A673 (cell line): ENCODE data around the gene ATP2B2.

ENCODE experiments used
- EZH2 ChIP-seq: fragments of 200-600 bp; sonication (generic); IDR thresholded peaks from 2 replicates; pipeline ENCODE4 v1.6.1; 2017; ENCODE audit warnings: borderline replicate concordance, low read depth, mild to moderate bottlenecking, mixed read lengths, antibody characterized with exemption, low read length; ENCODE audit not compliant: poor library complexity, severe bottlenecking
- TF ChIP-seq, protein P1 (sequence below): fragments of 300-800, 200-600 bp; sonication (generic); conservative IDR thresholded peaks from 2 replicates; pipeline ENCODE4 v1.5.1; 2017; ENCODE audit warnings: low read depth, mild to moderate bottlenecking, antibody characterized with exemption, low read length, moderate library complexity, mixed read lengths

DNA sequence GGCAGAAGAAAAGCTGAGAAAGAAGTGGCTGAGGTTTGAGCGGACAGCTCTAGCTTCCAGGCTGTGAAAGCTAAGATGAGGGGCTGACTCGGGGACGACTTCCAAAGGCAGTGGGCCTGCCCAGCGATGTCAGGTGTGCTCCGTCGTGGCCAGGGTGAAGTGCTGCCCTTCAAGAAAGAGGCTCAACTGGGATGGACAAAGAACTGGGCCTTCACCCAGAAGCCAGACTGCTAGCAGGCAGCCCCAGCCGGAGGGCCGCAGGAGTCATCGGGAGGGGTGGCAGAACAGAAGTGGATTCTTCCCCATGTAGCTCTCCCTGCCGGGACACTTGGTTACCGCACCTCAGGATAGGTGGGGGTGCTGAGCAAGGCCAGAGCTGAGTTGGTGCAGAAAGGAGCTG, 171.3 kb downstream of the ATP2B2 start:
- TF ChIP-seq, protein P1, sequence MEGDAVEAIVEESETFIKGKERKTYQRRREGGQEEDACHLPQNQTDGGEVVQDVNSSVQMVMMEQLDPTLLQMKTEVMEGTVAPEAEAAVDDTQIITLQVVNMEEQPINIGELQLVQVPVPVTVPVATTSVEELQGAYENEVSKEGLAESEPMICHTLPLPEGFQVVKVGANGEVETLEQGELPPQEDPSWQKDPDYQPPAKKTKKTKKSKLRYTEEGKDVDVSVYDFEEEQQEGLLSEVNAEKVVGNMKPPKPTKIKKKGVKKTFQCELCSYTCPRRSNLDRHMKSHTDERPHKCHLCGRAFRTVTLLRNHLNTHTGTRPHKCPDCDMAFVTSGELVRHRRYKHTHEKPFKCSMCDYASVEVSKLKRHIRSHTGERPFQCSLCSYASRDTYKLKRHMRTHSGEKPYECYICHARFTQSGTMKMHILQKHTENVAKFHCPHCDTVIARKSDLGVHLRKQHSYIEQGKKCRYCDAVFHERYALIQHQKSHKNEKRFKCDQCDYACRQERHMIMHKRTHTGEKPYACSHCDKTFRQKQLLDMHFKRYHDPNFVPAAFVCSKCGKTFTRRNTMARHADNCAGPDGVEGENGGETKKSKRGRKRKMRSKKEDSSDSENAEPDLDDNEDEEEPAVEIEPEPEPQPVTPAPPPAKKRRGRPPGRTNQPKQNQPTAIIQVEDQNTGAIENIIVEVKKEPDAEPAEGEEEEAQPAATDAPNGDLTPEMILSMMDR = no peak
- no peak for TF ChIP-seq EZH2
